ENCODE results near the gene SELENBP1.
"Not testable (repeated sequence)": the region's sequence is repeated elsewhere in the genome, so short reads cannot be mapped to it uniquely, and the experiment has no call there.

The SELENBP1 gene
- total RNA-seq: 0 to 3.4 (median 0.14) reads per million in 17 experiments

DNA sequence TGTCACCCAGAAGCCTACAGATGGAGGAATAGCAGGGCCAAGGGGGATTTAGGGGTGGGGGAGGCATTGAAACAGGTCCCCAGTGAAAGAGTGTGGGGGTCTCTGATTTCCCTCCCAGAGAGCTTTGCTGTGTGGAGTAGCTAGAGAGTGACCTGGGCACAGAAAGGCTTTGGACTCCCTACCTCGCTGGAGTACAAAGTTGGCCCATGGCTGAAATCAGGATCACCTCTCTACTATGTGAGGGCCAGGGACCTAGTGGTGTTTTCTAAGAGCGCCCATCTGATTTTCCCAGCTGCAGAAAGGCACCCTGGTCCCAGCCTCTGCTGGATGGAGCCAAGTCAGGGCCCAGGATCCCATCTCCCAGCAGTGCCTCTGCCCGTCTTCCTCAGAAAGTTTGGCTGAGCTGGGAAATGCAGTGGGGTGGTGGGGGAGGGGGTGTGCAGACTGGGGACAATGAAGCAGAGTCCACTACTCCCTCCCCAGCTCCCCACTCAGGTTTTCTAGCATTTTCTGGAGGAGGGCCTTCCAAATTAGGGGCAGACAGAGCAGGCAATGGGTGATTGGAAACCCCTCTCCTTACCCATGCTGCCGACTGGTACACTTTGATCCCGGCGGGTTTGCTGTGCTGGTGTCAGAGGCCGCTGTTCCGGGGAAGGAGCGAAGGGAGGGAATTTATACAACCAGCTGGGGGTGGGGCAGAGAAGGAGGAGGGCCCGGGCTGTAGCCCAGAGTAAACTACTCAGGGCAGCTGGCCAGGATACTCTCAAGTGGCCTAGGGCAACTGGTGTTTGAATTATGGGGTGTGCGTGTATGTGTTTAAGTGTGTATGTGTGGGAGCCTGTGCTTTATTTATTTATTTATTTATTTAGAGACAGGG is at the start of gene SELENBP1:
Gene SELENBP1, minus strand, starts transcription at position 648 of the 877 bp plus-strand sequence. Its CDS starts 64 bp downstream, at position 584.
- no peak for DNase-seq

DNA sequence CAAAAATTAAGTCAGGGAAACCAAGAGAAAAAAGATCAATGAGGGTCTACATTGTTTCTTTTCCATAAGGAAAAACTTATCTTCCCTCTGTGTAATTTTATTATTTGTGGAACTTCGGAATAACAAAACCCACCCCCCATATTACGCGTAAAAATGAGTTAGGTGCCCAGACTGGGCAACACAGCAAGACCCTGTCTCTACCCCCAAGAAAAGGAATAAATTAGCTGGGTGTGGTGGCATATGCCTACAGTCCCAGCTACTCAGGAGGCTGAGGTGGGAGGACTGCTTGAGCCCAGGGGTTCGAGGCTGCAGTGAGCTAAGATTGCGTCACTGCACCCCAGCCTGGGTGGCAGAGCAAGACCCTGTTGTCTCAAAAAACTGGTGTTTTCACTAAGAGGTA is 47.3 kb upstream of the SELENBP1 start:
- DNase-seq: no peak

DNA sequence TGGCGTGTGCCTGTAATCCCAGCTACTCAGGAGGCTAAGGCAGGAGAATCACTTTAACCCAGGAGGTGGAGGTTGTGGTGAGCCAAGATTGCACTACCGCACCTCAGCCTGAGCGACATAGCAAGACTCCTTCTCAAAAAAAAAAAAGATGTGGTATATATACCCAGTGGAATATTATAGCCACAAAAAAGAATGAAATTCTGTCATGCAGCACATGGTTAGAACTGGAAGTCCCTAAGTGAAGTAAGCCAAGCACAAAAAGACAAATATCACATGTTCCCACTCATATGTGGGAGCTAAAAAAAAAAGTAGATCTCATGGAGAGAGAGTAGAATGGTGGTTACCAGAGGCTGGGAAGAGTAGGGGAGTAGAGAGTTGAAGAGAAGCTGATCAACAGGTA is 45.6 kb upstream of the SELENBP1 start:
- peak in 1 of 4 experiments; percentile 9 for DNase-seq

DNA sequence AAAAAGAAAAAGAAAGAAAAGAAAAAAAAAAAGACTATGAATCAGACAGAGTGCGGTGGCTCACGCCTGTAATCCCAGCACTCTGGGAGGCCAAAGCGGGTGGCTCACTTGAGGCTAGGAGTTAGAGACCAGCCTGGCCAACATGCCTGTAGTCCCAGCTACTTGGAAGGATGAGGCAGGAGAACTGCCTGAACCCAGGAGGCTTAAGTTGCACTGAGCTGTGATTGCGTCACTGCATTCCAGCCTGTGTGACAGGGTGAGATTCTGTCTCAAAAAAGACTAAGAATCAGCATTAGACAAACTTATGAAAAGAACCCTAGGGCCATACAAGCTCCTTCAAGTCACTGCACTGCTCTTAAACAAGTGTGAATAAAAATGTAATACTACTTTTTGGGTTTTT is 43.7 kb upstream of the SELENBP1 start:
- no peak for DNase-seq

DNA sequence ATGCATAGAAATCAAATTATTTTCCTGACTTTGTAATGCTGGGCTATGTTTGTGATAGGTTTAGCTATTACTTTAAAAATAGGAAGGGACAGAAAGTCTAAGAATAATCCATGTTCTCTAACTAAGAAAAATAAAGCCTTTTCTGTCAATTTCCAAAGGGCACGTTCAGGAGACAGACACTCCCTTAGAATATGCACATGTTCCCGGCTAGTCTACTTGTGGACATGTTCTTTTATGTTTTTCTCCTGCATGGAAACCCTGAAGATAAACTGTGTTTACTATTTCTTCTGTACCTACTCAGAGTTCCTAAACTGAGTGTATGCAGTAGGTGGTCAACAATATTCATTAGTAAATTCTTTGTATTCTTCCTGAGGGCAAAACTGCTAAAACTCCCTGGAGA is 39.4 kb upstream of the SELENBP1 start:
- DNase-seq: no peak

DNA sequence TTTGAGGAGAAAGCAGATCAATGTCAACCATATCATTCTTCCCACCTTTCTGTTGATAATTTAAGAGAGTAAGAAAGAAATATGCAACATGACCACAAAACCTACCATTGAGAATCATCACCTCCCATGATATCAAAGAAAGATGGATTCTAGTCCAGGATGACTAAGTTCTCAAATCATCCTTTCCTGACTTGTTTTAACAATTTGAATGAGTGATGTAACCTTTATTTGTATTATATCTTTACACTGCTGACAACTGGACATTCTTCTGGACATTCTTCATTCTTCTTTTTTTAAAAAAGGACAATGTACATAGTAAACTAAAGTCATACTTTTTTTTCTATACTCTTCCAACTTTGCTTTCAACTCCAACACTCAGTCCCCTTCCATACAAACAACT is 36.4 kb upstream of the SELENBP1 start:
- no peak for DNase-seq

DNA sequence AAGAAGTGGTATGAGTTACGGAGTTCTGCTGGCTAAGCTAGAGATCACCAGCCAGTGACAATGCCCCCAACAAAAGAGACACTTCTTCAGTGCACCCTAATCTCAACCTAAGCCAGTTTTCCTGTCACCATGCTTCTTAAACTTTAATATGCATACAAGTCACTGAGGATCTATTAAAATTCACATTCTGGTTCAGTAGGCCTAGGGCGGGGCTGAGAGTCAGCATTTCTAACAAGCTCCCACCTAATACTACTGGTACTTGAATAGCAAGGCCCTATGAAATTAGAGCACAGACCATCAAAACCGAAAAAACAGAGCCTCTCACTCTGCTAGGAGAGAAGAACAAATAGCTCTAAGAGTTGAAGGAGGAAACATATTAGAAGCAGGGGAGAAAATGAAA is 34.8 kb upstream of the SELENBP1 start:
- DNase-seq: no peak

DNA sequence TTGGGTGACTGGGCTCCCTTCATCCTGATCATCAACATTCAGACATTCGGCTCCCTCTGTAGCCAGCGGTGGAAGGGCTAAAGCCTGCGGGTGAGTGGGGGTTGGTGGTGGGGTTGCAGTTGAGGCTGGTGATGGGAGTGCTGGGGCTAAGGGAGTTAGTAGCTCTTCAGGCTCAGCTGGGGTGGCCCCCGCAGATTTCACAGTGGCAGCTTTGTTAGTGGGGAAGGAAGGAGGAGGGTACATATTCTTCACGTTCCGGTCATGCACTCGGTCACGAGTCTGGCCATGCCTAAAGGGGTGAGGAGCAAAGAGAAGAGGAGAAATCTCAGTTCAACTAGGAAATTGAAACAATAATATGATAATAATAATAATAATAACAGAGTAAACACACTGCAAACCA is 33.7 kb upstream of the SELENBP1 start:
- no peak for DNase-seq

DNA sequence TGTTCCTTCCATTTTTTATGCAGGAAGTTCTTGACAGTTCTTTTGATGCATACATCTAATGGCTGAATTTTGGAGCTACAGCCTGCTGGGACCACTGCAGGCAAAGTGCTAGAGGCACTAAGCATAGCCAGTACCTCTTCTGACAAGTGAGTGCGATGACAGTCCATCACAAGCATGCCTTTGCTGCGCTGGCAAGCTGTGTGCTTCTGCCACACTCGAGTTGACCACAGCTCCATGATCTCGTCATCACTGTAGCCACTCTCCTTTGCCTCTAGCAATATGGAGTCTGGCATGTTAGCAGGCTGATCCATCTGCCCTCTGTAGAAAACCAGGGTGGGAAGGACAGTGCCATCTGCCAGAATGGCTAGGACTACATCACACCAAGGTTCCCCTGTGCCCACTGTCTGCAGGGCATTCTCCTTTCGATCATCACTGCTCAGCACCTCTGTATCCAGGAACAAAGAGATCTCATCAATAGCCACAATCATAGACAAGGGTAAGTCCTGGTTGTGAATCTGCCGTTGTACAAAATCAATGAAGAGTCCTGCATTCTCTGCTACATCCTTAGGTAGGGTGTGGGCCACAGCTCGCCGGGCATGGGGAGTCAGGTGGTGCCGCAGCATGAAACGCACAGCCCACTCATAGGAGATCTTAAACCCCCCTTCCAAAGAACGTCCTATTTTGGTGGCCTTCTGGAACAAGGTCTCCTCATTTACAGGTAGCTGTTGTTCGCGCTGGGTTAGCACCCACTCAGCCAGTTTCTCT is 32.9 kb upstream of the SELENBP1 start:
- no peak for DNase-seq

DNA sequence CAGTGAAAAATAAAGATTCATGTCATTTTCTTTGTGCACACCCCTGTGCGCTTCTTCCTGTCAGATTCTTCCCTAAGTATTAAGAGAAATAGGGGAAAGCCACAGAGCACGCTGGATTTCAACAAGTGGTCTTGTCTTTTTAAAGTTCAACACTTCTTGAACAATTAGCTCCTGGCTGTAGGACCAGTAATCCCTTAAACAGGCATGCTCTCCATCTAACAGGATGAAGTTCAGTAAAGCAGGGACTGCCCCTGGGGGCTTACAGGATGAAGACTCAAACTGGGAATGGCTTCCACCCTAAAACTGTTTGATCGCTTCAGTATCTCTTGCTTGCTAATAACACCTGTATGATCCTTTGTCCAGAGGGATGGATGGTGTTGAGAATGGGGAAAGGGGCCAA is 31.1 kb upstream of the SELENBP1 start:
- no peak for DNase-seq

DNA sequence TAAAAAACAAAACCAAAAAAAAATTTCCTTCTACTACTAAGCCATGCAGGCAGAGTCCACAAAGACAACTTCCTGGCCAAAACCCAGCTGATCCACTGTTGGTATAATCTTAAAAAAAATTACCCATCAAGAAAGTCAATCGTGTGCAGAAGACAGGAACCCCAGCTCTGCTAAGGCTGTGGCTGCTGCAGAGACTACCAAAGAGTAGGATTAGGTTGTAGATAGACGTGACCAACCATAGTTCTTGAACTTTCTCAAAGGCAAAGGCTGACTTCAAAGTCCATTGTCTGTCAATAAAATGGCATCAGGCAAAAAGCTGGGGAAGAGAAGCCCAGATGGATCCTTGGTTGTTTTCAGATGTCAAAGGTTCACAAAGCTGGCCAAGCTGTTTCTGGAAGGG is 30.3 kb upstream of the SELENBP1 start:
- DNase-seq: no peak

DNA sequence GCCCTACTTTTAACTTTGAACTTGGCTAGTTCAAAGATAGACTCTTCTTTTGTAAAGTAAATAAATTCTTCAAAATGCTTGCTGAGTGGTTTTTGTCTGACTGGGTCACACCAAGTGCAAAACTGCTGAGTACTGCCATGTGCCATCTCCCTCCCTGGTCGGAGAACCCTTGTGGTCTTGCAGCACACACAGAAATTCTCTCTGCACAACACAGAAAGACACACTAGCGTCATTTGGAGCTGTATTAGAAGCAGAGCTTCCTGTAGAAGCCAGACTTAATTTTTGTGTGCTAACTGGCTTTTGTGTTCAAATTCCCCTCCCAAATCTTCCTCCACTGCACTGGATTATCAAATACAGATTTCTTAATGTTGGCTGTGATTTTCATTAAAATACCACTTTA is 29.4 kb upstream of the SELENBP1 start:
- no peak for DNase-seq

DNA sequence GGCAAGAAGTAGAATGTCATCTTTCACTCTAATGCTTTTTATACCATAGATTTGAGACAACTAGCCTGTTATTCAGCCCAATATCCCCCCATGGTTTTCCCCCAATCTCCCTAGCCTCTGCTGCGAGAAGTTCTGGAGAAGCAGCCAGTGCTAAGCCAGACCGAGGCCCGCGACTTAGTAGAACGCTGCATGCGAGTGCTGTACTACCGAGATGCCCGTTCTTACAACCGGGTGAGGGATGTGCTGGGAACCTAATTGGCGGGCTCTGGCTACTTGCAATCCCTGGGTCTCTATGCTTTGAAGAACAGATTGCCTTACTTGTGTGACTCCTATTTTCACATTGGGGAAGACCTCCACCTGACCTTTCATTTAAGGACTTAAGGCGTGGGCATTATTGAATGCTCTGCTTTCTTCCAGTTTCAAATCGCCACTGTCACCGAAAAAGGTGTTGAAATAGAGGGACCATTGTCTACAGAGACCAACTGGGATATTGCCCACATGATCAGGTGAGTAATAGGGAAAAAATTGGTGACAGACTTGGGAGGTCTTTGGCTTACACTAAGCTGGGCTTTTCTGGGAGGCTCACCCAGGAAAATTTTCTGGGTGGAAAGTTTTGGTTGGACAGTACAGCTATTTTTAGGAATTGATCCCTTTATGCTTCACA is 28.8 kb upstream of the SELENBP1 start:
- no peak for DNase-seq

DNA sequence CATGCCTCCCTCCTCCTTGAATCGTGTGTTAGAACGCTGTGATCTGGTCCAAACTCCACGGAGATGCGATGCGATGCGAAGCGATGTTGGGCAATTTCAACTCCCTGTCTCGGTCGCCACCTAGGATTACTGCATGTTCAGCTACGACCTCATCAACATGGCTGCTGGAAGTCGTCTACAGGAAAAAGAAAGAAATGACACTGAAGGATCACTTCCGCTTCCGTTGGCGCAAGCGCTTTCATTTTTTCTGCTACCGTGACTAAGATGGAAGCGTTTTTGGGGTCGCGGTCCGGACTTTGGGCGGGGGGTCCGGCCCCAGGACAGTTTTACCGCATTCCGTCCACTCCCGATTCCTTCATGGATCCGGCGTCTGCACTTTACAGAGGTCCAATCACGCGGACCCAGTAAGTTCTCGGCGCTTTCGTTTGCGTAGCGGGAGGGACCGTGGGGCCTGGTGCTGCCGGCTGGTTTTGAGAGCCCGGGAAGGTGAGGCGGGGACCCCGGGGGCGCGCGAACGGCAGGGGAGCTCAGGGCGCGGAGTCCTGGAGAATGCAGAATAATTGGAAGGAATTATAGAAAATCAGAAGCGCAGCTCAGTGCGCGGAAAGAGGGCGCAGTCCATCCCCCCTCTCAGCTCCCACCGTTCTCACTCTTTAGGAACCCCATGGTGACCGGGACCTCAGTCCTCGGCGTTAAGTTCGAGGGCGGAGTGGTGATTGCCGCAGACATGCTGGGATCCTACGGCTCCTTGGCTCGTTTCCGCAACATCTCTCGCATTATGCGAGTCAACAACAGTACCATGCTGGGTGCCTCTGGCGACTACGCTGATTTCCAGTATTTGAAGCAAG is 27.0 kb upstream of the SELENBP1 start, which contains the start of gene PSMB4:
Gene PSMB4, plus strand, starts transcription at position 250 of the 848 bp plus-strand sequence. Its CDS starts 15 bp downstream, at position 265.
- DNase-seq: peak; percentile 90 to 95 (median 92)

DNA sequence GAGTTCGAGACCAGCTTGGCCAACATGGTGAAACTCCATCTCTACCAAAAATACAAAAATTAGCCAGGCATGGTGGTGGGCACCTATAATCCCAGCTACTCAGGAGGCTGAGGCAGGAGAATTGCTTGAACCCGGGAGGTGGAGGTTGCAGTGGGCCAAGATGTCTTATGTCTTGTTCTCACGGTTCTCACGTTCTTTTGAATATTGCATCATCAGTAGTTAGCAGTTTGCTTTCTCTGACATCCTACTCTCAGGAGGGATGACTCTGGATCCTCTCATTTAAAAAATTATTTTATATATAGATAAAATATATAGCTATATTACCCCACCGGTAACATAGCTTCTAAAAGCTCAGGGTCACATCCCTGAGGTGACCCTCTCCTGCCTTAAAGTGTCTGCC is 23.8 kb upstream of the SELENBP1 start:
- DNase-seq: not testable (repeated sequence)

DNA sequence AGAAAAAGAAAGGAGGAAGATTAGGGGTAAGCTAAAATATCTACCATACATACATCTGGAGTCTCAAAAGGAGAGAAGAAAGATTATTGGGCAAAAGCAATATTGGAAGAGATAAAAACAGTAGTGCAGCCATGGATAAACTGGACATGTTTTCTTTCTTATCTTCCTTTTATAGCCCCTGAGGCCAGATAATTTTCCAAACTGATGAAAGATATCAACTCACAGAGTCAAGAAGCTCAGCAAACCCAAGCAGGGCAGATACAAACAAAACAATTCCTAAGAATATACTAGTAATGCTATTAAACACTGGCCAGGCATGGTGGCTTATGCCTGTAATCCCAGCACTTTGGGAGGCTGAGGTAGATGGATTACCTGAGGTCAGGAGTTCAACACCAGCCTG is 21.1 kb upstream of the SELENBP1 start:
- no peak for DNase-seq

DNA sequence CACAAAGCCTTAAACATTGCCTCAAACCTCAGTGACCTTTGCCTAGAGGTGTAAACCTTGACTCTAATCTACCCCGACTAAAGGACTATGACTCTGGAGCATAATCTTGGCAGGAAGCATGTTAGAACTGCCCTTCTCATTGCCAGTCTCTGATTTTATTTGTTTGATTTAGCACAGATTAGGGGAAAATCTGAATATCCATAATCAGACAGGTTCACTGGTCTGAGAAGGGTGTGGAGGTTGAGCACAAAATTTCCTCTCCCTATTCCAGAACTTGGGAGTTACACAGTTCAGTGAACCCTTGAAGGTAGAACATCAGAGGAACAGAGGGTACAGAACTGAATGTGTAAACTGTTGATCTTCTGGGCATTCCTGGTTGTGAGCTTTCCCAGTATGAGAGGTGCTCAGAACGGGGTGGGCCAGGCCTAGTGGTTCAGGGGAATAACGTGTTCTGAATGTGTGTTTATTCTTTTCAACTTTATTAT is 18.6 kb upstream of the SELENBP1 start:
- DNase-seq: no peak

DNA sequence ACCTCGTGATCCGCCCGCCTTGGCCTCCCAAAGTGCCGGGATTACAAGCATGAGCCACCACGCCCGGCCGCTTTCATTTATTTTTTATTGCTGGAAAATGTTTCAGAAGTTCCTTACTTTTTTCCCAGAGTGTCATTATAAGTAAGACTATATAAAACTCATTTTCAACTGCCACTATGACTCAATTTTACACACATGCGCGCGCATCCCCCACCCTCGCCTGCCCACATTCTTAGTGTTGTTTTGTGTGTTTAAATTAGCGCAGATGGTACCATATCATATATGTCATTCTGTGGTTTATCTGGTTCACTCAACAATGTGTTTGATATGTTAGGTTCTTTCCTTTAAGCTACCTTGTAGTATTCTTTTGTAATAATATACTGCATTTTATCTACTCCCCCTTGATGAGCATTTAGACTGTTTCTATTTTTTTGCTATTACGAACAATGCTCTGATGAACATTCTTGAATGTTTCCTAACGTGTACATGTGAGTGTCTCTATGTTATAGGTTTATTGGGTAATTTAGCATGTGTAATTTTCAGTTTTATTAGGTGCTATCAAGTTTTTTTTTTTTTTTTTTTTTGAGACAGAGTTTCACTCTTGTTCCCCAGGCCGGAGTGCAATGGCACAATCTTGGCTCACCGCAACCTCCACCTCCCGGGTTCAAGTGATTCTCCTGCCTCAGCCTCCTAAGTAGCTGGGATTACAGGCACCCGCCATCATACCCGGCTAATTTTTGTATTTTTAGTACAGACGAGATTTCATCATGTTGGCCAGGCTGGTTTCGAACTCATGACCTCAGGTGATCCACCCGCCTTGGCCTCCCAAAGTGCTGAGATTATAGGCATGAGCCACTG is 17.9 kb upstream of the SELENBP1 start:
- DNase-seq: not testable (repeated sequence)

DNA sequence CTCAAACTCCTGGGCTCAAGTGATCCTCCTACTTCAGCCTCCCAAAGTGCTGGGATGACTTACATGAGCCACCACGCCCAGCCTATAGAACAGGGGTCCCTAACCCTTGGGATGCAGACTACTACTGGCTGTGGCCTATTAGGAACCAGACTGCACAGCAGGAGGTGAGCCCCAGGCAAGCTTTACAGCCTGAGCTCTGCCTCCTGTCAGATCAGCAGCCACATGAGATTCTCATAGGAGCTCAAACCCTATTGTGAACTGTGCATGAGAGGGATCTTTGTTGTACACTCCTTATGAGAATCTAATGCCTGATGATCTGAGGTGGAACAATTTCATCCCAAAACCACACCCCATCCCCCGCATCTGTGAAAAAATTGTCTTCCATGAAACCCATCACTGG is 13.5 kb upstream of the SELENBP1 start:
- no peak for DNase-seq

DNA sequence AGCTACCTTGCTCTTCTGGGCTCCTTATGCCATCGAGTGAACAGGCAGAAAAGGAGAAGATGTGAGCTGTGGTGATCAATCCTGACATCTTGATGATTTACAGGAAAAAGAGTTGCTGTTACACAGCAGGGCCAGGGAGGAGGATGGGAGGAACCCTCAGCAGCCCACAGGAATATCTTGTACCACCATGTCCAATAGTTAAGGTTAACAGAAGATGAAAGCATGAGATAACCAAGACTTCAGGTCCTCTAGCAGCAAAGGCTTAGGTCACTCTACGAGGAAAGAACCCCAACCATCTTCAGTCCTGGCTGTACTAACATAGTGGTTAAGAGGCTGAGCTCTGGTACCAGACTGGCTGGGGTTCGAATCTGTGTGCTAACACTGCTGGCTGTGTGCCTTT is 12.1 kb upstream of the SELENBP1 start:
- no peak for DNase-seq

All from suppressor macrophage (primary cell).